Measurements from ENCODE around the gene DEFB118.

DNA sequence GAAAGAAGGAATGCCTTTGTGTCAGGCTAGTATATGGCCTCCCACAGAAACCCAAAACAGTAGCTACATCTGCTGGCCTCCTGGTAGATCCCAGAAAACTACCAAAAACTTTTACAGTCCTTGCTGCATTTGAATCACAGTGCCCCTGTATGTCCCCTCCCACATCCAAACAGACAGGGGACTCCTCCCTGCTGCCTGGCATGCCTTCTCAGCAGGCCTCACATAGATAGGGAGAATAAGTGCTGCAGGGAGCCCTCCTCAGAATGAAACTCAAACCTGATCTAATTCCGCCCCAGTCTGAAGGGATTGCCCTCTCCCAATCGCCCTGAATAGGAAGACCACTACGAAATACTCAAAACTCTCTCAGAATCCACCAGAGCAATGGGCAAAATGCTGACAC is 45.9 kb upstream of the DEFB118 start:
- TF ChIP-seq, protein P1, sequence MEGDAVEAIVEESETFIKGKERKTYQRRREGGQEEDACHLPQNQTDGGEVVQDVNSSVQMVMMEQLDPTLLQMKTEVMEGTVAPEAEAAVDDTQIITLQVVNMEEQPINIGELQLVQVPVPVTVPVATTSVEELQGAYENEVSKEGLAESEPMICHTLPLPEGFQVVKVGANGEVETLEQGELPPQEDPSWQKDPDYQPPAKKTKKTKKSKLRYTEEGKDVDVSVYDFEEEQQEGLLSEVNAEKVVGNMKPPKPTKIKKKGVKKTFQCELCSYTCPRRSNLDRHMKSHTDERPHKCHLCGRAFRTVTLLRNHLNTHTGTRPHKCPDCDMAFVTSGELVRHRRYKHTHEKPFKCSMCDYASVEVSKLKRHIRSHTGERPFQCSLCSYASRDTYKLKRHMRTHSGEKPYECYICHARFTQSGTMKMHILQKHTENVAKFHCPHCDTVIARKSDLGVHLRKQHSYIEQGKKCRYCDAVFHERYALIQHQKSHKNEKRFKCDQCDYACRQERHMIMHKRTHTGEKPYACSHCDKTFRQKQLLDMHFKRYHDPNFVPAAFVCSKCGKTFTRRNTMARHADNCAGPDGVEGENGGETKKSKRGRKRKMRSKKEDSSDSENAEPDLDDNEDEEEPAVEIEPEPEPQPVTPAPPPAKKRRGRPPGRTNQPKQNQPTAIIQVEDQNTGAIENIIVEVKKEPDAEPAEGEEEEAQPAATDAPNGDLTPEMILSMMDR (conservative IDR thresholded peaks at IDR 0.05), result no peak
- TF ChIP-seq EZH2 (IDR thresholded peaks at IDR 0.05; ENCODE audit: low read depth), result no peak
